Parathyroid adenoma (tissue), 2 donors: ENCODE measurements around the gene STAP1.

Source experiments
- H2AFZ ChIP-seq: fragments of 300-600 bp; sonication (generic); one replicate; pipeline ENCODE4 v1.7.0; 2017; ENCODE audit warnings: antibody characterized with exemption, mild to moderate bottlenecking
- H3K27ac ChIP-seq: fragments of 300-600 bp; sonication (generic); one replicate; pipeline ENCODE4 v1.7.0; 2017
- H3K27me3 ChIP-seq: fragments of 300-600 bp; sonication (generic); one replicate; pipeline ENCODE4 v1.7.0; 2017; ENCODE audit warnings: low read length; ENCODE audit not compliant: control insufficient read depth, insufficient read depth
- H3K36me3 ChIP-seq: fragments of 300-600 bp; sonication (generic); one replicate; pipeline ENCODE4 v1.7.0; 2017; ENCODE audit warnings: low read length; ENCODE audit not compliant: control insufficient read depth, insufficient read depth
- H3K4me1 ChIP-seq: fragments of 300-600 bp; sonication (generic); one replicate; pipeline ENCODE4 v1.7.0; 2017; ENCODE audit warnings: control low read depth
- H3K4me2 ChIP-seq: fragments of 300-600 bp; sonication (generic); one replicate; pipeline ENCODE4 v1.7.0; 2017; ENCODE audit warnings: low read length
- H3K4me3 ChIP-seq: fragments of 300-600 bp; sonication (generic); one replicate; pipeline ENCODE4 v1.7.0; 2017; ENCODE audit warnings: low read depth, low read length
- H3K79me2 ChIP-seq: fragments of 300-600 bp; sonication (generic); one replicate; pipeline ENCODE4 v1.7.0; 2017; ENCODE audit warnings: control low read depth
- H3K9ac ChIP-seq: fragments of 300-600 bp; sonication (generic); one replicate; pipeline ENCODE4 v1.7.0; 2017; ENCODE audit warnings: mild to moderate bottlenecking
- H3K9me3 ChIP-seq: fragments of 300-600 bp; sonication (generic); one replicate; pipeline ENCODE4 v1.7.0; 2017; ENCODE audit warnings: low read length; ENCODE audit not compliant: control insufficient read depth
- TF ChIP-seq, protein P1 (sequence below): fragments of 300-600 bp; sonication (generic); IDR thresholded peaks from one replicate; pipeline ENCODE4 v1.7.0; 2017; ENCODE audit warnings: antibody characterized with exemption, mild to moderate bottlenecking
- donor health status: primary hyperparathyroidism.

The STAP1 gene

DNA sequence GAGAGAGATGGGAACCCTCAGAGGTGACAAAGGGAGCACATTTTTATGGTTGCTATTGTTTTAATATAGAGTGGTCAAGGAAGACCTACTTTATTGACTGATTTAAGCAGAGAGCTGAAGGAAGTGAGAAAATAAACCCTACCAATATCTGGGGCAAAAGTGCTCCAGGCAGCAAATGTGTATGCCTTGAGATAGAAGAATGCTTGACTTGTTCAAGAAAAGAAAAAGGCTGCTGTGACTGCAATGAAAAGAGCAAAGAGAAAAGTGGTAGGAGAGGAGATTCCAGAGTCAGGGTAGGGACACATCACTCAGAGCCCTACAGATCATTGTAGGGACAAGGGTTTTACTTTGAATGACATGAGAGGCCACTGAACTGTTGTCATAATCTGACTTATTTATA lies 26.0 kb downstream of the STAP1 start:
- Histone ChIP-seq H2AFZ (no peak overlapping the region), H3K79me2 (no peaks in the 10 kb centered on the region), H3K4me2 (no peak overlapping the region), H3K9ac (no peak overlapping the region), H3K27me3 (no peaks in the 10 kb centered on the region), H3K36me3 (no peaks in the 10 kb centered on the region), H3K4me3 (no peak overlapping the region), H3K27ac (no peak overlapping the region), H3K9me3 (no peaks in the 10 kb centered on the region), H3K4me1 (no peaks in the 10 kb centered on the region)
- TF ChIP-seq, protein P1, sequence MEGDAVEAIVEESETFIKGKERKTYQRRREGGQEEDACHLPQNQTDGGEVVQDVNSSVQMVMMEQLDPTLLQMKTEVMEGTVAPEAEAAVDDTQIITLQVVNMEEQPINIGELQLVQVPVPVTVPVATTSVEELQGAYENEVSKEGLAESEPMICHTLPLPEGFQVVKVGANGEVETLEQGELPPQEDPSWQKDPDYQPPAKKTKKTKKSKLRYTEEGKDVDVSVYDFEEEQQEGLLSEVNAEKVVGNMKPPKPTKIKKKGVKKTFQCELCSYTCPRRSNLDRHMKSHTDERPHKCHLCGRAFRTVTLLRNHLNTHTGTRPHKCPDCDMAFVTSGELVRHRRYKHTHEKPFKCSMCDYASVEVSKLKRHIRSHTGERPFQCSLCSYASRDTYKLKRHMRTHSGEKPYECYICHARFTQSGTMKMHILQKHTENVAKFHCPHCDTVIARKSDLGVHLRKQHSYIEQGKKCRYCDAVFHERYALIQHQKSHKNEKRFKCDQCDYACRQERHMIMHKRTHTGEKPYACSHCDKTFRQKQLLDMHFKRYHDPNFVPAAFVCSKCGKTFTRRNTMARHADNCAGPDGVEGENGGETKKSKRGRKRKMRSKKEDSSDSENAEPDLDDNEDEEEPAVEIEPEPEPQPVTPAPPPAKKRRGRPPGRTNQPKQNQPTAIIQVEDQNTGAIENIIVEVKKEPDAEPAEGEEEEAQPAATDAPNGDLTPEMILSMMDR = no peak

- Histone ChIP-seq H3K27ac (no peak overlapping the region), H3K9ac (no peak overlapping the region), H2AFZ (no peak overlapping the region), H3K79me2 (no peaks in the 10 kb centered on the region), H3K4me2 (no peak overlapping the region), H3K36me3 (no peaks in the 10 kb centered on the region), H3K4me3 (no peak overlapping the region), H3K27me3 (no peaks in the 10 kb centered on the region), H3K9me3 (no peaks in the 10 kb centered on the region), H3K4me1 (no peaks in the 10 kb centered on the region)
- TF ChIP-seq, protein P1 = no peak
These were observed 28.6 kb downstream of the STAP1 start for GRCh38 chr4:67587156-67587555.

DNA sequence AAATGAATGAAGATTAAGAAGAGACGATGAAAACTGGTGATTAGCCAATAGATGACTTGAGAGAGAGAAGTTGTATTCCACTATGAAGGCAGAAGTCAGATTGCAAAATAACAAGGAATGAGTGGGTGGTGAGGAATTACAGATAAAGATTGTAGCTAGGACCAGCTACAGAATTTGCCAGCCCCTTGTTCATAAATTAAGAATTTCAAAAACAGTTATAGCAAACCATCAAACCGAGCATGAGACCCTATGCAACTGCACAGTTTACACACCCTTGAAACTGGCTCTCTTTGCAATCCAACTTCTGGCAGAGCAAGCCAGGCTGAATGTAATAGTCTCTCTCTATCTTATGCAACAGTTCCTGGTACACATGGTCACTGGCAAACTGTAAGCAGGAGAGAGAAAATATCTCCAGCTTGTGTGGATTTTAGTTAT lies 35.2 kb downstream of the STAP1 start:
- no peaks in the 10 kb centered on the region for H3K4me1 ChIP-seq
- no peaks in the 10 kb centered on the region for H3K9me3 ChIP-seq
- no peaks in the 10 kb centered on the region for H3K27me3 ChIP-seq
- no peaks in the 10 kb centered on the region for H3K79me2 ChIP-seq
- no peak overlapping the region for H3K9ac ChIP-seq
- H3K4me2 ChIP-seq = no peak overlapping the region
- TF ChIP-seq, protein P1 = no peak
- no peak overlapping the region for H3K27ac ChIP-seq
- H3K4me3 ChIP-seq = no peak overlapping the region
- H2AFZ ChIP-seq = no peak overlapping the region
- no peaks in the 10 kb centered on the region for H3K36me3 ChIP-seq

- TF ChIP-seq, protein P1 = no peak
- no peak overlapping the region for H2AFZ ChIP-seq
- H3K4me3 ChIP-seq = no peak overlapping the region
These were observed 44.9 kb downstream of the STAP1 start for GRCh38 chr4:67603310-67604028.

GRCh38 chr4:67604029-67604381 lies 45.5 kb downstream of the STAP1 start:
- no peaks in the 10 kb centered on the region for H3K27me3 ChIP-seq
- no peaks in the 10 kb centered on the region for H3K79me2 ChIP-seq
- H3K27ac ChIP-seq = no peak overlapping the region
- H3K4me1 ChIP-seq = no peaks in the 10 kb centered on the region
- no peaks in the 10 kb centered on the region for H3K36me3 ChIP-seq
- H3K9me3 ChIP-seq = no peaks in the 10 kb centered on the region
- no peak overlapping the region for H3K9ac ChIP-seq
- H2AFZ ChIP-seq = no peak overlapping the region
- H3K4me2 ChIP-seq = no peak overlapping the region
- H3K4me3 ChIP-seq = no peak overlapping the region
- TF ChIP-seq, protein P1 = no peak

More at GRCh38 chr4:67603310-67604028, 44.9 kb downstream of the STAP1 start:
- H3K9me3 ChIP-seq = no peaks in the 10 kb centered on the region
- no peak overlapping the region for H3K9ac ChIP-seq
- no peak overlapping the region for H3K4me2 ChIP-seq
- H3K36me3 ChIP-seq = no peaks in the 10 kb centered on the region
- H3K4me1 ChIP-seq = no peaks in the 10 kb centered on the region
- no peaks in the 10 kb centered on the region for H3K27me3 ChIP-seq
- no peak overlapping the region for H3K27ac ChIP-seq
- H3K79me2 ChIP-seq = no peaks in the 10 kb centered on the region
